PC-9 (cell line): ENCODE measurements around the gene CPXM2. TPM values are rescaled to one million over a fixed set of nuclear protein-coding genes. Genes with fewer than 3 reads are reported as not detected.

ENCODE experiments used
- BruUV-seq: library from RNA; stranded (reverse); fragments of 400-500 nt; replicated peaks from 2 replicates; lab custom pipeline; 2021; lab: Mats Ljungman, UMichigan
- CTCF ChIA-PET: fragments of 300-600 bp; sonication (Branson Sonifier 250); formaldehyde crosslinking; loops from one replicate; lab custom pipeline; 2022; ENCODE audit warnings: antibody characterized with exemption; lab: Charles Lee
- POLR2A ChIA-PET: fragments of 300-600 bp; sonication (Branson Sonifier 250); formaldehyde crosslinking; loops from one replicate; lab custom pipeline; 2022; ENCODE audit warnings: antibody characterized with exemption; ENCODE audit not compliant: unreplicated experiment; lab: Charles Lee
- DNase-seq, 2 experiments: peaks; one replicate each; pipeline versions ENCODE4 v3.0.0 to v3.0.0-alpha.2; 2015 to 2022; ENCODE audit warnings: mixed read lengths in 1 of 2
- H2AFZ ChIP-seq: fragments of 200-600 bp; sonication (generic); 2 replicates; pipeline ENCODE4 v1.8.1; 2017; ENCODE audit warnings: antibody characterized with exemption
- H3F3A ChIP-seq: fragments of 200-600 bp; sonication (generic); 2 replicates; pipeline ENCODE4 v1.8.1; 2017; ENCODE audit warnings: antibody characterized with exemption, mild to moderate bottlenecking, low read depth; ENCODE audit not compliant: insufficient read depth
- H3K27ac ChIP-seq: fragments of 200-600 bp; sonication (generic); 2 replicates; pipeline ENCODE4 v1.6.1; 2016; ENCODE audit warnings: mixed run types
- H3K27me3 ChIP-seq: fragments of 200-600 bp; sonication (generic); 2 replicates; pipeline ENCODE4 v1.6.1; 2016; ENCODE audit warnings: low read depth, mixed run types; ENCODE audit not compliant: insufficient read depth
- H3K36me3 ChIP-seq: fragments of 200-600 bp; sonication (generic); 2 replicates; pipeline ENCODE4 v1.6.1; 2016; ENCODE audit warnings: low read depth, mixed run types
- H3K4me1 ChIP-seq: fragments of 200-600 bp; sonication (generic); replicated peaks from 2 replicates; pipeline ENCODE4 v1.6.1; 2016; ENCODE audit warnings: mixed run types; ENCODE audit not compliant: insufficient read depth
- H3K4me2 ChIP-seq: fragments of 200-600 bp; sonication (generic); 2 replicates; pipeline ENCODE4 v1.6.1; 2017; ENCODE audit warnings: mixed run types
- H3K4me3 ChIP-seq: fragments of 200-600 bp; sonication (generic); 2 replicates; pipeline ENCODE4 v1.6.1; 2016; ENCODE audit warnings: mixed run types
- H3K79me2 ChIP-seq: fragments of 200-600 bp; sonication (generic); 2 replicates; pipeline ENCODE4 v1.6.1; 2017; ENCODE audit warnings: low read depth, mixed run types
- H3K9me2 ChIP-seq: fragments of 200-600 bp; sonication (generic); 2 replicates; pipeline ENCODE4 v1.8.1; 2017; ENCODE audit warnings: mild to moderate bottlenecking; ENCODE audit not compliant: insufficient read depth
- H3K9me3 ChIP-seq: fragments of 200-600 bp; sonication (generic); 2 replicates; pipeline ENCODE4 v1.8.1; 2016; ENCODE audit warnings: low read depth; ENCODE audit not compliant: insufficient read depth
- H4K20me1 ChIP-seq: fragments of 200-600 bp; sonication (generic); 2 replicates; pipeline ENCODE4 v1.8.1; 2017; ENCODE audit not compliant: insufficient read depth
- CTCF ChIP-seq: fragments of 200-600 bp; sonication (generic); conservative IDR thresholded peaks from 2 replicates; pipeline ENCODE4 v1.6.1; 2017; ENCODE audit warnings: mixed run types, antibody characterized with exemption, mild to moderate bottlenecking, moderate library complexity
- EZH2 ChIP-seq: fragments of 200-600 bp; sonication (generic); IDR thresholded peaks from 2 replicates; pipeline ENCODE4 v1.8.0; 2017; ENCODE audit warnings: antibody characterized with exemption, low read depth
- intact Hi-C: fragments of 100-400 bp; cut with micrococcal nuclease; formaldehyde crosslinking; loops from one replicate; pipeline ENCODE4 v1.10.0; 2022; ENCODE audit not compliant: unreplicated experiment
- total RNA-seq: library from RNA; stranded (reverse); gene quantifications from 2 replicates; pipeline ENCODE4 v1.2.3, GENCODE V29; 2021

Gene CPXM2
- total RNA-seq, 1 experiment from 2014 or later, result not detected

- no peaks in the 10 kb centered on the region; the same call in 1 of the 2 replicates for H3K9me3 ChIP-seq
- no peak overlapping the region for H3K27ac ChIP-seq
- intact Hi-C loops, result no loop called here
- POLR2A ChIA-PET, result no interaction called here
- H2AFZ ChIP-seq, result no peak overlapping the region
- no peaks in the 10 kb centered on the region for H3K4me1 ChIP-seq
- H3K79me2 ChIP-seq, result no peaks in the 10 kb centered on the region
- CTCF ChIA-PET, result no interaction called here
- no peak overlapping the region for H3K4me2 ChIP-seq
- H3K36me3 ChIP-seq, result no peaks in the 10 kb centered on the region
- no peak for DNase-seq
- no peaks in the 10 kb centered on the region for H3F3A ChIP-seq
- peaks cover 43% of the 10 kb centered on the region for H3K27me3 ChIP-seq
- H3K4me3 ChIP-seq, result no peak overlapping the region
- no TSS peak for BruUV-seq
- no peaks in the 10 kb centered on the region for H4K20me1 ChIP-seq
- no peak for TF ChIP-seq CTCF
- TF ChIP-seq EZH2, result no peak
- no peaks in the 10 kb centered on the region for H3K9me2 ChIP-seq
These were observed 107.4 kb downstream of the CPXM2 start for GRCh38 chr10:123784216-123784615.

GRCh38 chr10:123783296-123783695, 108.3 kb downstream of the CPXM2 start:
- no peaks in the 10 kb centered on the region for H3K4me1 ChIP-seq
- intact Hi-C loops, result no loop called here

GRCh38 chr10:123782549-123782948, 109.1 kb downstream of the CPXM2 start:
- Histone ChIP-seq H3K36me3 (no peaks in the 10 kb centered on the region), H3K79me2 (no peaks in the 10 kb centered on the region), H3K4me2 (no peak overlapping the region), H3F3A (no peaks in the 10 kb centered on the region), H4K20me1 (no peaks in the 10 kb centered on the region), H3K4me3 (no peak overlapping the region), H3K4me1 (no peaks in the 10 kb centered on the region), H3K27ac (no peak overlapping the region), H3K27me3 (peaks cover 43% of the 10 kb centered on the region), H2AFZ (no peak overlapping the region), H3K9me2 (no peaks in the 10 kb centered on the region), H3K9me3 (no peaks in the 10 kb centered on the region)
- ChIA-PET CTCF (no interaction called here), POLR2A (no interaction called here)
- TF ChIP-seq EZH2 (no peak), CTCF (no peak)
- no TSS peak for BruUV-seq
- intact Hi-C loops, result no loop called here
- DNase-seq, result no peak

More at GRCh38 chr10:123783296-123783695, 108.3 kb downstream of the CPXM2 start:
- no peaks in the 10 kb centered on the region for H3K9me3 ChIP-seq
- DNase-seq, result no peak
- ChIA-PET POLR2A (no interaction called here), CTCF (no interaction called here)
- no peak overlapping the region for H3K4me3 ChIP-seq
- H3K27me3 ChIP-seq, result peaks cover 43% of the 10 kb centered on the region
- no peaks in the 10 kb centered on the region for H3K9me2 ChIP-seq
- H4K20me1 ChIP-seq, result no peaks in the 10 kb centered on the region
- H3K4me2 ChIP-seq, result no peak overlapping the region
- no peaks in the 10 kb centered on the region for H3F3A ChIP-seq
- TF ChIP-seq CTCF (no peak), EZH2 (no peak)
- BruUV-seq, result no TSS peak
- H3K79me2 ChIP-seq, result no peaks in the 10 kb centered on the region
- no peak overlapping the region for H2AFZ ChIP-seq
- no peak overlapping the region for H3K27ac ChIP-seq
- no peaks in the 10 kb centered on the region for H3K36me3 ChIP-seq
